MG63 (cell line): ENCODE data around the gene CENPP. TPM values are rescaled to one million over a fixed set of nuclear protein-coding genes. Genes with fewer than 3 reads are reported as not detected.
A peak's percentile ranks its signal among the peaks of the same experiment; 100 is the strongest.

Experiments used
- DNase-seq: peaks from one replicate; pipeline ENCODE4 v3.0.0-alpha.2; 2020
- H3K27me3 ChIP-seq: fragments of 250-450 bp; sonication (Bioruptor Pico); 2 replicates; pipeline ENCODE4 v1.5.1; 2020; ENCODE audit warnings: mild to moderate bottlenecking, moderate library complexity
- H3K36me3 ChIP-seq: fragments of 250-450 bp; sonication (Bioruptor Pico); 2 replicates; pipeline ENCODE4 v1.5.1; 2020; ENCODE audit warnings: mild to moderate bottlenecking, moderate library complexity
- H3K4me3 ChIP-seq: fragments of 250-450 bp; sonication (Bioruptor Pico); 2 replicates; pipeline ENCODE4 v1.5.1; 2020; ENCODE audit warnings: mild to moderate bottlenecking, moderate library complexity
- H3K9me3 ChIP-seq: fragments of 250-450 bp; sonication (Bioruptor Pico); 2 replicates; pipeline ENCODE4 v1.5.1; 2020; ENCODE audit warnings: mild to moderate bottlenecking, moderate library complexity
- total RNA-seq: library from RNA; depleted of rRNA; stranded (reverse); fragments of >200 nt; shearing (Covaris generic); gene quantifications from 2 replicates; pipeline ENCODE4 v1.2.3, GENCODE V29; 2014; ENCODE audit warnings: low replicate concordance

Gene CENPP
- total RNA-seq, 1 experiment from 2014 or later = 16.2 TPM

GRCh38 chr9:92644278-92644677, 318.5 kb downstream of the CENPP start:
- no peaks in the 10 kb centered on the region for H3K27me3 ChIP-seq
- no peaks in the 10 kb centered on the region for H3K9me3 ChIP-seq
- DNase-seq = no peak
- no peak overlapping the region for H3K4me3 ChIP-seq
- peaks cover 72% of the 10 kb centered on the region for H3K36me3 ChIP-seq

- H3K27me3 ChIP-seq = no peaks in the 10 kb centered on the region
- no peak overlapping the region for H3K4me3 ChIP-seq
- peaks cover 77% of the 10 kb centered on the region for H3K36me3 ChIP-seq
- H3K9me3 ChIP-seq = no peaks in the 10 kb centered on the region
- no peak for DNase-seq
These were observed 319.3 kb downstream of the CENPP start for GRCh38 chr9:92645041-92645440.

GRCh38 chr9:92647671-92648473, 322.1 kb downstream of the CENPP start:
- no peak overlapping the region for H3K4me3 ChIP-seq
- peaks cover 73% of the 10 kb centered on the region for H3K36me3 ChIP-seq

GRCh38 chr9:92648474-92648971, 322.8 kb downstream of the CENPP start:
- Histone ChIP-seq H3K36me3 (peaks cover 77% of the 10 kb centered on the region), H3K27me3 (no peaks in the 10 kb centered on the region), H3K4me3 (no peak overlapping the region), H3K9me3 (no peaks in the 10 kb centered on the region)
- DNase-seq = no peak

More at GRCh38 chr9:92647671-92648473, 322.1 kb downstream of the CENPP start:
- no peak for DNase-seq
- Histone ChIP-seq H3K27me3 (no peaks in the 10 kb centered on the region), H3K9me3 (no peaks in the 10 kb centered on the region)

- Histone ChIP-seq H3K4me3 (no peak overlapping the region), H3K9me3 (no peaks in the 10 kb centered on the region), H3K36me3 (peaks cover 75% of the 10 kb centered on the region), H3K27me3 (no peaks in the 10 kb centered on the region)
- DNase-seq = no peak
These were observed 323.3 kb downstream of the CENPP start for GRCh38 chr9:92649007-92649406.

GRCh38 chr9:92650296-92650695, 324.5 kb downstream of the CENPP start:
- H3K9me3 ChIP-seq = no peaks in the 10 kb centered on the region
- no peak overlapping the region for H3K4me3 ChIP-seq
- H3K27me3 ChIP-seq = no peaks in the 10 kb centered on the region
- H3K36me3 ChIP-seq = peaks cover 75% of the 10 kb centered on the region
- no peak for DNase-seq

- Histone ChIP-seq H3K36me3 (peaks cover 73% of the 10 kb centered on the region), H3K4me3 (no peak overlapping the region), H3K9me3 (no peaks in the 10 kb centered on the region), H3K27me3 (no peaks in the 10 kb centered on the region)
- no peak for DNase-seq
These were observed 325.3 kb downstream of the CENPP start for GRCh38 chr9:92650839-92651621.

- H3K9me3 ChIP-seq = no peaks in the 10 kb centered on the region
- H3K27me3 ChIP-seq = no peaks in the 10 kb centered on the region
- no peak overlapping the region for H3K4me3 ChIP-seq
- DNase-seq = no peak
- H3K36me3 ChIP-seq = peaks cover 66% of the 10 kb centered on the region
These were observed 326.7 kb downstream of the CENPP start for GRCh38 chr9:92652461-92652860.

GRCh38 chr9:92654481-92655301, 328.9 kb downstream of the CENPP start:
- Histone ChIP-seq H3K36me3 (peaks cover 55% of the 10 kb centered on the region), H3K27me3 (no peaks in the 10 kb centered on the region), H3K4me3 (no peak overlapping the region), H3K9me3 (no peaks in the 10 kb centered on the region)
- peak; percentile 57 for DNase-seq

- DNase-seq = no peak
- peaks cover 53% of the 10 kb centered on the region for H3K36me3 ChIP-seq
- no peaks in the 10 kb centered on the region for H3K27me3 ChIP-seq
- no peak overlapping the region for H3K4me3 ChIP-seq
- no peaks in the 10 kb centered on the region for H3K9me3 ChIP-seq
These were observed 329.6 kb downstream of the CENPP start for GRCh38 chr9:92655366-92655765.

GRCh38 chr9:92655896-92656536, 330.3 kb downstream of the CENPP start:
- no peak for DNase-seq
- H3K36me3 ChIP-seq = peaks cover 49% of the 10 kb centered on the region
- no peak overlapping the region for H3K4me3 ChIP-seq
- no peaks in the 10 kb centered on the region for H3K9me3 ChIP-seq
- no peaks in the 10 kb centered on the region for H3K27me3 ChIP-seq

GRCh38 chr9:92656537-92656925, 330.8 kb downstream of the CENPP start:
- H3K9me3 ChIP-seq = no peaks in the 10 kb centered on the region
- H3K4me3 ChIP-seq = no peak overlapping the region
- no peak for DNase-seq
- H3K27me3 ChIP-seq = no peaks in the 10 kb centered on the region
- peaks cover 47% of the 10 kb centered on the region for H3K36me3 ChIP-seq

GRCh38 chr9:92657296-92658094, 331.7 kb downstream of the CENPP start:
- peak; percentile 26 for DNase-seq
- no peaks in the 10 kb centered on the region for H3K9me3 ChIP-seq
- no peak overlapping the region for H3K4me3 ChIP-seq
- H3K36me3 ChIP-seq = peaks cover 43% of the 10 kb centered on the region
- H3K27me3 ChIP-seq = no peaks in the 10 kb centered on the region

- Histone ChIP-seq H3K9me3 (no peaks in the 10 kb centered on the region), H3K4me3 (no peak overlapping the region), H3K36me3 (peaks cover 40% of the 10 kb centered on the region), H3K27me3 (no peaks in the 10 kb centered on the region)
- DNase-seq = no peak
These were observed 332.4 kb downstream of the CENPP start for GRCh38 chr9:92658176-92658575.

GRCh38 chr9:92658611-92659010, 332.9 kb downstream of the CENPP start:
- H3K36me3 ChIP-seq = peaks cover 40% of the 10 kb centered on the region
- no peak for DNase-seq
- no peaks in the 10 kb centered on the region for H3K27me3 ChIP-seq
- no peak overlapping the region for H3K4me3 ChIP-seq
- H3K9me3 ChIP-seq = no peaks in the 10 kb centered on the region

GRCh38 chr9:92659601-92660000, 333.8 kb downstream of the CENPP start:
- Histone ChIP-seq H3K36me3 (peaks cover 34% of the 10 kb centered on the region), H3K4me3 (no peak overlapping the region), H3K27me3 (no peaks in the 10 kb centered on the region), H3K9me3 (no peaks in the 10 kb centered on the region)
- no peak for DNase-seq
